Measurements from ENCODE around the gene CRYL1. TPM values are rescaled to one million over a fixed set of nuclear protein-coding genes. Genes with fewer than 3 reads are reported as not detected.

Gene CRYL1
- total RNA-seq, 2 donors from 2014 or later: 14.5 to 32.2 TPM

GRCh38 chr13:20442375-20442774 lies 83.3 kb downstream of the CRYL1 start:
- no peak overlapping the region for H3K27ac ChIP-seq
- no peak for ATAC-seq

DNA sequence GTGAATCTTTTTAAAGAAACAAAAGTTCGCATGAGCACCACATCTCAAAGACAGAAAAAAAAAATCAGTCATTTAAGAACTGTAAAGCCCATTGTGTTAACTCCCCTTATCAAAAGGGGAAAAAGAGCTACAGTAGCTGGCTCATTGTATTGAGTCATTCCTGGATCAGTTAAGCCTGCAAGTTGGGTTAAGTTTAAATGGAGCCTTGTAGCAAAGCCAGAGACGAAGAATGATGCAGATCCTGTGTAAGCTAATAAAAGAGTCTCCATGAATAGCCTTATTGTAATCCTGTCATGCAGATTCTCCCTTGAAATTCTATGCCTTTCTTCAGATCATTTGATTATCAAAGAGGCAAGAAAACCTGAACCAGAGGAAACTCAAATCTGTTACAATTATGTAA lies 83.8 kb downstream of the CRYL1 start:
- H3K27ac ChIP-seq: no peak overlapping the region
- H3K36me3 ChIP-seq (replicated peaks in 1 of 2; ENCODE audit: insufficient read depth in 1 of 2, low read depth in 2 of 2): no peaks in the 10 kb centered on the region
- 58 to 71% methylated on average over 2 of the region's 2 CpGs for WGBS, 2 donors
- TF ChIP-seq, protein P1, sequence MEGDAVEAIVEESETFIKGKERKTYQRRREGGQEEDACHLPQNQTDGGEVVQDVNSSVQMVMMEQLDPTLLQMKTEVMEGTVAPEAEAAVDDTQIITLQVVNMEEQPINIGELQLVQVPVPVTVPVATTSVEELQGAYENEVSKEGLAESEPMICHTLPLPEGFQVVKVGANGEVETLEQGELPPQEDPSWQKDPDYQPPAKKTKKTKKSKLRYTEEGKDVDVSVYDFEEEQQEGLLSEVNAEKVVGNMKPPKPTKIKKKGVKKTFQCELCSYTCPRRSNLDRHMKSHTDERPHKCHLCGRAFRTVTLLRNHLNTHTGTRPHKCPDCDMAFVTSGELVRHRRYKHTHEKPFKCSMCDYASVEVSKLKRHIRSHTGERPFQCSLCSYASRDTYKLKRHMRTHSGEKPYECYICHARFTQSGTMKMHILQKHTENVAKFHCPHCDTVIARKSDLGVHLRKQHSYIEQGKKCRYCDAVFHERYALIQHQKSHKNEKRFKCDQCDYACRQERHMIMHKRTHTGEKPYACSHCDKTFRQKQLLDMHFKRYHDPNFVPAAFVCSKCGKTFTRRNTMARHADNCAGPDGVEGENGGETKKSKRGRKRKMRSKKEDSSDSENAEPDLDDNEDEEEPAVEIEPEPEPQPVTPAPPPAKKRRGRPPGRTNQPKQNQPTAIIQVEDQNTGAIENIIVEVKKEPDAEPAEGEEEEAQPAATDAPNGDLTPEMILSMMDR (IDR thresholded peaks at IDR 0.05): no peak
- no peak for TF ChIP-seq POLR2A (IDR thresholded peaks at IDR 0.05)
- H3K9me3 ChIP-seq: no peaks in the 10 kb centered on the region
- H3K4me1 ChIP-seq: peaks cover 6% of the 10 kb centered on the region
- intact Hi-C loops (cut with DNase I): no loop called here
- DNase-seq (no peak), ATAC-seq (no peak)
- H3K4me3 ChIP-seq: no peak overlapping the region
- H3K27me3 ChIP-seq: no peaks in the 10 kb centered on the region

More at GRCh38 chr13:20442375-20442774, 83.3 kb downstream of the CRYL1 start:
- peaks cover 6% of the 10 kb centered on the region for H3K4me1 ChIP-seq
- intact Hi-C loops (cut with DNase I): no loop called here
- H3K9me3 ChIP-seq: no peaks in the 10 kb centered on the region
- no peak for TF ChIP-seq POLR2A (IDR thresholded peaks at IDR 0.05)
- TF ChIP-seq, protein P1 (IDR thresholded peaks at IDR 0.05): no peak
- no peaks in the 10 kb centered on the region for H3K27me3 ChIP-seq
- H3K4me3 ChIP-seq: no peak overlapping the region
- DNase-seq: no peak
- no peaks in the 10 kb centered on the region for H3K36me3 ChIP-seq (replicated peaks in 1 of 2; ENCODE audit: insufficient read depth in 1 of 2, low read depth in 2 of 2)

GRCh38 chr13:20441056-20441455 lies 84.6 kb downstream of the CRYL1 start:
- no peak overlapping the region for H3K27ac ChIP-seq
- DNase-seq (no peak), ATAC-seq (no peak)
- no peaks in the 10 kb centered on the region for H3K27me3 ChIP-seq
- 82 to 90% methylated on average over 5 of the region's 5 CpGs for WGBS, 2 donors
- H3K9me3 ChIP-seq: no peaks in the 10 kb centered on the region
- TF ChIP-seq, protein P1 (IDR thresholded peaks at IDR 0.05): no peak
- no peak for TF ChIP-seq POLR2A (IDR thresholded peaks at IDR 0.05)
- intact Hi-C loops (cut with DNase I): no loop called here
- H3K4me1 ChIP-seq: peaks cover 6% of the 10 kb centered on the region
- no peaks in the 10 kb centered on the region for H3K36me3 ChIP-seq (replicated peaks in 1 of 2; ENCODE audit: insufficient read depth in 1 of 2, low read depth in 2 of 2)
- H3K4me3 ChIP-seq: no peak overlapping the region

DNA sequence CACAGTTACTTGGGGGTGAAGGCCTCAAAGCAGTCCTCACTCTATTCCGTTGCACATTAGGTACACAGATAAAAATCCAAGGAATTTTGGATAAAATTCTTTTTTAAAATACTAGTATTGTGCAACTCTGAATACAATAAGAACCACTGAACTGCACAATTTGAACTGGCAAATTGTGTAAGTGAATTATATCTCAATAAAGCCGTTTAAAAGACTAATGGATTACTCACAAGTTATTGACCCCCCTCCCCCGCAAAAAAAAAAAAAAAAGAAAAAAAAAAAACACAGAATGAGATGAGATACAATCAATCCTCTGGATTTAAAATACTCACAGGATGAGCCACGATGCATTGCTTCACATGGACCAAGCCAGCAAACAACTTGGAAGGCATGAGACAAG lies 86.4 kb downstream of the CRYL1 start:
- no peak overlapping the region for H3K27ac ChIP-seq
- DNase-seq (no peak), ATAC-seq (no peak)
- H3K27me3 ChIP-seq: no peaks in the 10 kb centered on the region
- 80 to 84% methylated on average over 4 of the region's 4 CpGs for WGBS, 2 donors
- no peaks in the 10 kb centered on the region for H3K36me3 ChIP-seq (replicated peaks in 1 of 2; ENCODE audit: insufficient read depth in 1 of 2, low read depth in 2 of 2)
- H3K4me1 ChIP-seq: peaks cover 6% of the 10 kb centered on the region
- TF ChIP-seq POLR2A (IDR thresholded peaks at IDR 0.05): no peak
- H3K9me3 ChIP-seq: no peaks in the 10 kb centered on the region
- H3K4me3 ChIP-seq: no peak overlapping the region
- intact Hi-C loops (cut with DNase I): no loop called here

GRCh38 chr13:20438801-20439200 lies 86.9 kb downstream of the CRYL1 start:
- DNase-seq: no peak
- H3K36me3 ChIP-seq (replicated peaks in 1 of 2; ENCODE audit: insufficient read depth in 1 of 2, low read depth in 2 of 2): no peaks in the 10 kb centered on the region
- 82 to 86% methylated on average over 6 of the region's 6 CpGs for WGBS, 2 donors
- TF ChIP-seq, protein P1 (IDR thresholded peaks at IDR 0.05): no peak
- TF ChIP-seq POLR2A (IDR thresholded peaks at IDR 0.05): no peak
- no peaks in the 10 kb centered on the region for H3K9me3 ChIP-seq
- no peak overlapping the region for H3K27ac ChIP-seq
- intact Hi-C loops (cut with DNase I): no loop called here
- H3K27me3 ChIP-seq: no peaks in the 10 kb centered on the region
- no peak for ATAC-seq
- peaks cover 6% of the 10 kb centered on the region for H3K4me1 ChIP-seq
- no peak overlapping the region for H3K4me3 ChIP-seq
